B cell (primary cell): ENCODE data around the gene CCNG1. TPM values are rescaled to one million over a fixed set of nuclear protein-coding genes. Genes with fewer than 3 reads are reported as not detected.
"Not testable (repeated sequence)": the region's sequence is repeated elsewhere in the genome, so short reads cannot be mapped to it uniquely, and the experiment has no call there.

Experiments used
- ATAC-seq: fragments of 200-7000 bp; cut with Tn5 transposase; one replicate; pipeline ENCODE4 v1.10.0; 2021; ENCODE audit warnings: low read depth, mild to moderate bottlenecking, moderate number of reproducible peaks, moderate library complexity
- CTCF ChIA-PET: fragments of 350-600 bp; sonication (Branson Sonifier 250); formaldehyde crosslinking; loops from one replicate; lab custom pipeline; 2021; ENCODE audit warnings: antibody characterized with exemption, inconsistent platforms; lab: Charles Lee
- POLR2A ChIA-PET: fragments of 350-600 bp; sonication (Branson Sonifier 250); formaldehyde crosslinking; loops from one replicate; lab custom pipeline; 2021; ENCODE audit warnings: antibody characterized with exemption; lab: Charles Lee
- DNase-seq: peaks from one replicate; pipeline ENCODE4 v3.0.0; 2013
- H2AFZ ChIP-seq: 2 replicates; pipeline ENCODE4 v1.6.1; 2012; ENCODE audit warnings: mild to moderate bottlenecking, low read depth, low read length; ENCODE audit not compliant: insufficient read depth, poor library complexity, severe bottlenecking
- H3K27ac ChIP-seq, 2 donors: 1 replicate in 1 of 2; 2 replicates in 1 of 2; pipeline ENCODE4 v1.5.1; 2012 to 2013; ENCODE audit warnings: low read length in 2 of 2, mild to moderate bottlenecking in 2 of 2, moderate library complexity in 1 of 2
- H3K27me3 ChIP-seq, 4 experiments: fragments of 200-600 bp in 1 of 4; sonication (generic) in 1 of 4; replicated peaks in 1 of 4; 1 replicate in 2 of 4; 2 replicates in 2 of 4; pipeline versions ENCODE4 v1.6.1 to v1.7.0; 2013 to 2016; ENCODE audit warnings: low read length in 3 of 4, mild to moderate bottlenecking in 2 of 4, mixed read lengths in 1 of 4, moderate library complexity in 1 of 4; ENCODE audit not compliant: insufficient read depth in 4 of 4, control insufficient read depth in 3 of 4; ENCODE audit errors: control extremely low read depth in 1 of 4
- H3K36me3 ChIP-seq, 2 experiments: replicated peaks in 1 of 2; 1 replicate in 1 of 2; 2 replicates in 1 of 2; pipeline versions ENCODE4 v1.6.1 to v1.7.1; 2013; ENCODE audit warnings: low read length in 1 of 2; ENCODE audit not compliant: insufficient read depth in 2 of 2, control insufficient read depth in 1 of 2; ENCODE audit errors: control extremely low read depth in 1 of 2, extremely low read depth in 1 of 2
- H3K4me1 ChIP-seq, 2 donors: fragments of 200-600 bp in 1 of 2; sonication (generic) in 1 of 2; 1 replicate in 1 of 2; 2 replicates in 1 of 2; pipeline versions ENCODE4 v1.5.1 to v1.6.1; 2013 to 2017; ENCODE audit warnings: low read length in 2 of 2; ENCODE audit not compliant: control insufficient read depth in 2 of 2, insufficient read depth in 2 of 2
- H3K4me2 ChIP-seq: replicated peaks from 2 replicates; pipeline ENCODE3; 2012; ENCODE audit warnings: mild to moderate bottlenecking, low read depth, low read length; ENCODE audit not compliant: poor library complexity, severe bottlenecking
- H3K4me3 ChIP-seq, 5 experiments: fragments of 200-600 bp in 1 of 5; sonication (generic) in 1 of 5; 1 replicate in 3 of 5; 2 replicates in 2 of 5; pipeline versions ENCODE4 v1.5.1 to v1.7.0; 2011 to 2016; ENCODE audit warnings: low read length in 4 of 5, mild to moderate bottlenecking in 4 of 5, low read depth in 2 of 5, control low read depth in 1 of 5, moderate library complexity in 1 of 5; ENCODE audit not compliant: insufficient read depth in 1 of 5; ENCODE audit errors: control extremely low read depth in 1 of 5, extremely low read depth in 1 of 5
- H3K79me2 ChIP-seq: fragments of 200-600 bp; sonication (generic); one replicate; pipeline ENCODE4 v1.6.0; 2016; ENCODE audit warnings: low read length; ENCODE audit not compliant: control insufficient read depth, insufficient read depth
- H3K9ac ChIP-seq: fragments of 200-600 bp; sonication (generic); 2 replicates; pipeline ENCODE4 v1.6.1; 2017; ENCODE audit warnings: mild to moderate bottlenecking, low read length, moderate library complexity
- H3K9me3 ChIP-seq, 3 donors: one replicate each; pipeline versions ENCODE4 v1.6.1 to v1.7.1; 2013; ENCODE audit warnings: low read length in 2 of 3; ENCODE audit not compliant: control insufficient read depth in 2 of 3, insufficient read depth in 1 of 3; ENCODE audit errors: control extremely low read depth in 1 of 3
- H4K20me1 ChIP-seq: 2 replicates; pipeline ENCODE4 v1.6.0; 2012; ENCODE audit warnings: mild to moderate bottlenecking, low read length; ENCODE audit not compliant: insufficient read depth, control insufficient read depth, poor library complexity, severe bottlenecking
- H3K27ac Mint-ChIP-seq: one replicate; pipeline ENCODE4 v1.8.0; 2021; ENCODE audit warnings: mixed read lengths
- H3K27me3 Mint-ChIP-seq: one replicate; pipeline ENCODE4 v1.8.0; 2021; ENCODE audit warnings: mixed read lengths
- H3K4me1 Mint-ChIP-seq: one replicate; pipeline ENCODE4 v1.8.0; 2021; ENCODE audit warnings: mixed read lengths
- H3K4me3 Mint-ChIP-seq: one replicate; pipeline ENCODE4 v1.8.0; 2021; ENCODE audit warnings: mixed read lengths
- H3K9me3 Mint-ChIP-seq: one replicate; pipeline ENCODE4 v1.8.0; 2022; ENCODE audit warnings: mixed read lengths; ENCODE audit not compliant: insufficient read depth
- EZH2 ChIP-seq: IDR thresholded peaks from 2 replicates; pipeline ENCODE4 v1.6.1; 2012; ENCODE audit warnings: borderline replicate concordance, low read depth, mild to moderate bottlenecking, moderate library complexity, low read length; ENCODE audit not compliant: insufficient read depth, poor library complexity, severe bottlenecking
- WGBS: methylation state at CpG from one replicate; pipeline ENCODE4 v1.1.5; 2013; ENCODE audit warnings: missing lambda C conversion rate; ENCODE audit not compliant: insufficient coverage; 5-methylcytosine and 5-hydroxymethylcytosine counted together
- intact Hi-C: fragments of 100-400 bp; cut with micrococcal nuclease; formaldehyde crosslinking; loops from one replicate; pipeline ENCODE4 v1.10.0; 2022
- polyA plus RNA-seq: library from polyadenylated mRNA; depleted of rRNA; stranded (reverse); fragments of >200 nt; gene quantifications from 2 replicates; pipeline ENCODE4 v1.2.3, GENCODE V29; 2012
- total RNA-seq, 2 donors: library from RNA; stranded (reverse); fragments of 120-200 nt in 1 of 2; gene quantifications; 1 replicate in 1 of 2; 2 replicates in 1 of 2; pipeline versions ENCODE4 v1.2.3 to v1.2.4, GENCODE V29; 2013 to 2022
- TF ChIP-seq, protein P1 (sequence below): fragments of 200-600 bp; IDR thresholded peaks from one replicate; pipeline ENCODE4 v1.8.0; 2022; ENCODE audit warnings: antibody characterized with exemption, mild to moderate bottlenecking

The CCNG1 gene
- total and polyA plus RNA-seq, 2 donors (not counting 1 experiment from before 2014, with no cell fraction given) = 29.0 to 80.1 TPM

GRCh38 chr5:163451489-163451888 lies 14.1 kb downstream of the CCNG1 start:
- H3K4me2 ChIP-seq = no peak overlapping the region
- no peaks in the 10 kb centered on the region for H4K20me1 ChIP-seq
- DNase-seq = no peak
- no peak overlapping the region for H3K27ac ChIP-seq
- intact Hi-C loops = no loop called here
- H2AFZ ChIP-seq = no peak overlapping the region
- CTCF ChIA-PET = no interaction called here
- H3K9ac ChIP-seq = no peak overlapping the region
- ATAC-seq = no peak
- H3K79me2 ChIP-seq = peaks cover 7% of the 10 kb centered on the region
- no peak overlapping the region for H3K27ac Mint-ChIP-seq
- no peaks in the 10 kb centered on the region for H3K4me1 ChIP-seq
- no peak overlapping the region for H3K4me3 Mint-ChIP-seq
- no peak overlapping the region for H3K4me3 ChIP-seq
- no peaks in the 10 kb centered on the region for H3K27me3 Mint-ChIP-seq
- POLR2A ChIA-PET = no interaction called here
- no peaks in the 10 kb centered on the region for H3K9me3 ChIP-seq
- peaks cover 4 to 44% of the 10 kb centered on the region in 2 experiments for H3K36me3 ChIP-seq
- WGBS = 98% methylated on average over 7 of the region's 8 CpGs
- no peaks in the 10 kb centered on the region for H3K9me3 Mint-ChIP-seq
- TF ChIP-seq, protein P1, sequence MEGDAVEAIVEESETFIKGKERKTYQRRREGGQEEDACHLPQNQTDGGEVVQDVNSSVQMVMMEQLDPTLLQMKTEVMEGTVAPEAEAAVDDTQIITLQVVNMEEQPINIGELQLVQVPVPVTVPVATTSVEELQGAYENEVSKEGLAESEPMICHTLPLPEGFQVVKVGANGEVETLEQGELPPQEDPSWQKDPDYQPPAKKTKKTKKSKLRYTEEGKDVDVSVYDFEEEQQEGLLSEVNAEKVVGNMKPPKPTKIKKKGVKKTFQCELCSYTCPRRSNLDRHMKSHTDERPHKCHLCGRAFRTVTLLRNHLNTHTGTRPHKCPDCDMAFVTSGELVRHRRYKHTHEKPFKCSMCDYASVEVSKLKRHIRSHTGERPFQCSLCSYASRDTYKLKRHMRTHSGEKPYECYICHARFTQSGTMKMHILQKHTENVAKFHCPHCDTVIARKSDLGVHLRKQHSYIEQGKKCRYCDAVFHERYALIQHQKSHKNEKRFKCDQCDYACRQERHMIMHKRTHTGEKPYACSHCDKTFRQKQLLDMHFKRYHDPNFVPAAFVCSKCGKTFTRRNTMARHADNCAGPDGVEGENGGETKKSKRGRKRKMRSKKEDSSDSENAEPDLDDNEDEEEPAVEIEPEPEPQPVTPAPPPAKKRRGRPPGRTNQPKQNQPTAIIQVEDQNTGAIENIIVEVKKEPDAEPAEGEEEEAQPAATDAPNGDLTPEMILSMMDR = no peak
- no peak for TF ChIP-seq EZH2
- H3K4me1 Mint-ChIP-seq = peaks cover 4% of the 10 kb centered on the region
- H3K27me3 ChIP-seq = no peaks in the 10 kb centered on the region

DNA sequence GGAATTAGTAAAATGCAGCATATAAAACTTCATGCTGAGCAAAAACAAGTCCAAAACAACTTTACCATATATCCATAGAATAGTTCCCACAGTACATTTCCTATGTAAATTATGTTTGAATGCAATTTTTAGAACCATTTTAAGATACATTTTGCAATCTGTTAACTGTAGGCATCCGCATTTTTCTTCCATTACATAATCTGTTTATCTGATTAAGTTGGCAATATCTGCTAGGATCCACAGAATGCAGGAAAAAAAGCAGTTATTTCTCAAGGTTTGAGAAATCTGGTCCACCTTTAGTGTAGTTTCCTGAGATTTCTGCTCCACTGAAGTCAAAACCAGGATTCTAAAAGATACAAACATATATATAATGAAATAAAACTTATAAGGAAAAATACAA lies 16.3 kb downstream of the CCNG1 start:
- Histone ChIP-seq H3K9ac (no peak overlapping the region), H3K4me3 (no peak overlapping the region), H3K4me2 (no peak overlapping the region), H2AFZ (no peak overlapping the region), H3K27me3 (no peaks in the 10 kb centered on the region), H3K27ac (no peak overlapping the region), H4K20me1 (no peaks in the 10 kb centered on the region), H3K79me2 (peaks cover 24% of the 10 kb centered on the region), H3K4me1 (peaks cover 3 to 8% of the 10 kb centered on the region in 2 donors), H3K9me3 (no peaks in the 10 kb centered on the region), H3K36me3 (peaks cover 2 to 34% of the 10 kb centered on the region in 2 experiments)
- POLR2A ChIA-PET = no interaction called here
- no CpG with 5 or more reads among the region's 1 CpG for WGBS
- intact Hi-C loops = no loop called here
- H3K4me3 Mint-ChIP-seq = no peak overlapping the region
- H3K27ac Mint-ChIP-seq = no peak overlapping the region
- no peaks in the 10 kb centered on the region for H3K27me3 Mint-ChIP-seq
- no peaks in the 10 kb centered on the region for H3K9me3 Mint-ChIP-seq
- H3K4me1 Mint-ChIP-seq = peaks cover 10% of the 10 kb centered on the region
- TF ChIP-seq EZH2 = no peak
- TF ChIP-seq, protein P1 = no peak
- CTCF ChIA-PET = no interaction called here
- no peak for ATAC-seq
- DNase-seq = no peak

DNA sequence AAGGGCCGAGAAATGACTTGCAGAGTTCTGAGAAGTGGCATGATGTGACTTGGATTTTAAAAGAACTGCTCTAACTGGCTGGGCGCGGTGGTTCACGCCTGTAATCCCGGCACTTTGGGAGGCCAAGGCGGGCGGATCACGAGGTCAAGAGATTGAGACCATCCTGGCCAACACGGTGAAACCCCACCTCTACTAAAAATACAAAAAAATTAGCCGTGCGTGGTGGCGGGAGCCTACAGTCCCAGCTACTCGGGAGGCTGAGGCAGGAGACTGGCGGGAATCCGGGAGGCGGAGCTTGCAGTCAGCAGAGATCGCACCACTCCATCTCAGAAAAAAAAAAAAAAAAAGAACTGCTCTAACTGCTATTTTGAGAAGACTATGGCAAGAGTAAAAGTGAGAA lies 18.0 kb downstream of the CCNG1 start:
- ATAC-seq = not testable (repeated sequence)

More for the DNA sequence above, 18.0 kb downstream of the CCNG1 start:
- H3K9ac ChIP-seq, DNase-seq, H3K27me3 ChIP-seq, POLR2A ChIA-PET, H3K27ac Mint-ChIP-seq, H3K4me3 Mint-ChIP-seq, intact Hi-C loops, H3K4me3 ChIP-seq, H2AFZ ChIP-seq, H3K4me2 ChIP-seq, H3K9me3 Mint-ChIP-seq, H4K20me1 ChIP-seq, H3K9me3 ChIP-seq, H3K27me3 Mint-ChIP-seq, H3K27ac ChIP-seq: not testable (repeated sequence)
- peaks cover 30% of the 10 kb centered on the region for H3K79me2 ChIP-seq
- 100% methylated on average over 4 of the region's 17 CpGs for WGBS
- peaks cover 21% of the 10 kb centered on the region for H3K4me1 Mint-ChIP-seq
- H3K36me3 ChIP-seq = peaks cover 2 to 32% of the 10 kb centered on the region in 2 experiments
- CTCF ChIA-PET = interaction anchor here (6.9 kb wide), 1 partner anchor 15 kb away, joined by 49 read pairs; the partner anchor contains the start of gene CCNG1
- peaks cover 10 to 16% of the 10 kb centered on the region in 2 donors for H3K4me1 ChIP-seq
